GM19397 (cell line): Measurements from ENCODE around the gene BCAN.

Experiments used
- ATAC-seq: cut with Tn5 transposase; IDR thresholded peaks from one replicate; pipeline ENCODE4 v1.9.1; 2021; ENCODE audit warnings: mild to moderate bottlenecking, moderate library complexity; ENCODE audit not compliant: unreplicated experiment

Gene BCAN

GRCh38 chr1:156643778-156644092 lies 1.8 kb downstream of the BCAN start:
- ATAC-seq, result no peak

- no peak for ATAC-seq
These were observed 2.2 kb downstream of the BCAN start for GRCh38 chr1:156644146-156644545.

GRCh38 chr1:156644640-156645039 lies 2.7 kb downstream of the BCAN start:
- ATAC-seq, result no peak

- no peak for ATAC-seq
These were observed 3.1 kb downstream of the BCAN start for GRCh38 chr1:156645056-156645455.

GRCh38 chr1:156645666-156646065 lies 3.7 kb downstream of the BCAN start:
- no peak for ATAC-seq

GRCh38 chr1:156646738-156647211 lies 4.9 kb downstream of the BCAN start:
- ATAC-seq, result no peak

- no peak for ATAC-seq
These were observed 5.4 kb downstream of the BCAN start for GRCh38 chr1:156647351-156647750.

- ATAC-seq, result no peak
These were observed 6.6 kb downstream of the BCAN start for GRCh38 chr1:156648496-156648895.

GRCh38 chr1:156648951-156649350 lies 7.0 kb downstream of the BCAN start:
- no peak for ATAC-seq

GRCh38 chr1:156652131-156652991 lies 10.4 kb downstream of the BCAN start:
- ATAC-seq, result no peak

- no peak for ATAC-seq
These were observed 11.1 kb downstream of the BCAN start for GRCh38 chr1:156652992-156653355.

GRCh38 chr1:156654700-156655099 lies 12.8 kb downstream of the BCAN start:
- no peak for ATAC-seq

GRCh38 chr1:156655151-156655903 lies 13.4 kb downstream of the BCAN start:
- ATAC-seq, result no peak

GRCh38 chr1:156655904-156656516 lies 14.1 kb downstream of the BCAN start:
- no peak for ATAC-seq

- no peak for ATAC-seq
These were observed 15.2 kb downstream of the BCAN start for GRCh38 chr1:156656806-156657740.

GRCh38 chr1:156657741-156658319 lies 15.9 kb downstream of the BCAN start:
- ATAC-seq, result no peak

GRCh38 chr1:156658496-156658895 lies 16.6 kb downstream of the BCAN start:
- ATAC-seq, result no peak

- ATAC-seq, result no peak
These were observed 17.1 kb downstream of the BCAN start for GRCh38 chr1:156658945-156659574.

- no peak for ATAC-seq
These were observed 17.7 kb downstream of the BCAN start for GRCh38 chr1:156659661-156659987.
